CD4-positive, alpha-beta T cell treated with Interleukin-21 for 1 hour (primary cell): ENCODE measurements around the gene DTNB.
"Not testable (repeated sequence)": the region's sequence is repeated elsewhere in the genome, so short reads cannot be mapped to it uniquely, and the experiment has no call there.

ENCODE experiments used
- DNase-seq: peaks from one replicate; pipeline ENCODE4 v3.0.0-alpha.2; 2020

DTNB gene

DNA sequence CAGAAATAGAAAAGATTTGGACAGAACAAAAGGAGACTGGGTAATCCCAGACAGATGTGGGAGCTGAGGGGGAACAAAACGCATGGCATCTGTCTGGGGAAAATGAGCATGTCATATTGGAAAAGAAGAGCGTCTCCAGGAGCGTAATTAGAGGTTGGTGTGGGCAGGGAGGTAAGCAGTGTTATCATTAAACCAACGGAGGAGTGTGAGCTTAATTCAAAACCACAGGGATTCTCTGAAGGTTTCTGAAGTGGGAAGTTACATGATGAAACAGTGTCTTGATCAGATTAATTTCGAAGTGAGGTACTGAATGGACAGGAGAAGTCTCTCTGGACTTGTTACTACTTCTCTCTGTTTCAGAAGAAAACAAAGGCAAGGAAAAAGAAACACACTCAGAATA lies 53.3 kb downstream of the DTNB start:
- no peak for DNase-seq

DNA sequence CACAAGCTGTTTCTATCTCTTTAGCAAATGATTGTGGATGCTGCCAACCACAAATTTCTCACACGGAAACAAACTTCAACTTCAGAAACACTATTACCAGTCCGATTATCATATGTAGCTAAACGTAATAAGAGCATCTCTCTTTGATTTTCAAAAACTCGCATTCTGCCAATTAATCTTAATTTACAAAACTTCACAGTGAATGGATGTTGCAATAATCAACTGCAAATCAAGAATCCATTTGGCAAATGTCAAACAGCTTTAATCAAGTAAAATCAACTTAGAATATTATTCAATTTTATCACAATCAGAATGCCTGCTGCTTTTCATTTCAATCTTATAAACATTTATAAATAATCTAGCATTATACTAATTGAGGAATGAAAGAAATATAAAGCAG lies 54.2 kb downstream of the DTNB start:
- no peak for DNase-seq

- DNase-seq = no peak
Observed at GRCh38 chr2:25618676-25619075, 54.7 kb downstream of the DTNB start.

GRCh38 chr2:25617948-25618646 lies 55.3 kb downstream of the DTNB start:
- DNase-seq = no peak

GRCh38 chr2:25615920-25616319 lies 57.5 kb downstream of the DTNB start:
- no peak for DNase-seq

- no peak for DNase-seq
Observed at GRCh38 chr2:25615386-25615785, 58.0 kb downstream of the DTNB start.

DNA sequence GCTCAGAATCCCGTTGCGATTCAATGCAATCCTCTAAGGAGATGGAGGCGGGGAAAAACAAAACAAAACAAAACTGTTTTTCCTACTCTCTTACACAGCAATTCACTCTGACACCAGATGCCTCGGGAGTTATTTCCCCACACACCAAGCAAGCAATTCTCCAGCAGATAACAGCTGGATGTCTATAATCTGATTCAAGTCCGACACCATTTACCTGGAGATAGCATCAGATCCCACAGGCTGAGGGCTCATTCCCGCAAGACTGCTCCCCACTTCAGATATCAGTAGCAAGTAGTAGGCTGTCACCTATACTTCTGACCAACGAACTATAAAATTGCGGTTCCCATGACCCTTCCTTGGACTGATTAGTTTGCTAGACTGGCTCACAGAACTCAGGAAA lies 58.7 kb downstream of the DTNB start:
- no peak for DNase-seq

- DNase-seq = no peak
Observed at GRCh38 chr2:25608718-25609117, 64.7 kb downstream of the DTNB start.

DNA sequence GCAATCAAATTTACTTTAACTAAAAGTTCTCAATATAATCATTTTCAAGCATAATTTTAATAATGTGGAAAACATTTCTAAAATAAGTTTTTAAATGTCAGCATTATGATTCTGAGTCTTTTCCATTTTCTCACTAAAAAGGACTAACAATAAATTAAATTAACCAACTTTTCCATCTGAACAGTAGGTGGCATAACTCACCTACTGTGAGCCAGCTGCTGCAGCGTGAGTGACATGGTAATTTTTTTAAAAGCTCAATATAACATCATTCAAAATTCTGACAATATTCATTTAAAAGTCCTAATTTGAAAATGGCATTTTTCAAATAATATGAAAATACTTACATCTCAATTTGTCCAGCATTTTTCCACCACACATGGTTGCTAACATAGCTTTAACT lies 66.5 kb downstream of the DTNB start:
- peak; percentile 46 for DNase-seq

- DNase-seq = no peak
Observed at GRCh38 chr2:25602333-25602723, 71.0 kb downstream of the DTNB start.

GRCh38 chr2:25601711-25602332 lies 71.6 kb downstream of the DTNB start:
- DNase-seq = not testable (repeated sequence)

GRCh38 chr2:25598911-25599310 lies 74.5 kb downstream of the DTNB start:
- DNase-seq = no peak

DNA sequence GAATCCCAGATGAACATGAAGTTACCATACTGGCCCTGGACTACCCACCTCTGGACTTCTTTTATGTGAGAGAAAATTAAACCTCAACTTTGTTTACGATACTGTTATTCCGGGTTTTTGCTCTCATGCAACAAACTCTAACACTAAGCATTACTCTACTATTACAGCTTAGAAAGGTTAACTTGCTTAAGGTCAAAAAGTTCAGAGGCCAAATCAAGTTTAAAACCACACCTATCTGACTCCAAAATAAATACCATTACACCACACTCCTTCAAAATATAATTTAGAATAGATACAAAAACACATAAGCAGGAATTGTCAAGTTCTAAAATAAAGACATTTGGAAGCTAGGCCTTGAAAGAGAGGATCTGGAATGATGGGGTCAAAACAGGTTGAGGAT lies 75.0 kb downstream of the DTNB start:
- no peak for DNase-seq

DNA sequence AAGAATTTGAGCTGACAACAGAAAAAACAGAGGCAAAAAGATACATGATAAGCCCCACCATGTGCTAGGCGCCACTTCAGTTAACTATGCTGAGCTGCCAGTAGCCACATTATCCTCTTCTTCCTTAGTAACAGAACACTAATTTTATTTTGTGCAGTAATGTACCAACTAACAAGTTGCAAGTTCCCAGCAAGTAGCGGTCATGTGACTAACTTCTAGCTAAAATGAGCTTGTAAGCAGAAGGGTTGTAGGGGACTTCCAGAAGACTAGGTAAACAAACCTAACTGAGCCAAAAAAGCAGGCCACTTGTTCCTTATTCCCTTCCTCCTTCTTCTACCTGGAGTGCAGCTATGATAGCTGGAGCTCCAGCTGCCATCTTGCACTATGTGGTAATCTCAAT lies 75.5 kb downstream of the DTNB start:
- no peak for DNase-seq

GRCh38 chr2:25596516-25597244 lies 76.7 kb downstream of the DTNB start:
- DNase-seq = no peak

- DNase-seq = no peak
Observed at GRCh38 chr2:25595393-25595792, 78.0 kb downstream of the DTNB start.

GRCh38 chr2:25594991-25595390 lies 78.4 kb downstream of the DTNB start:
- no peak for DNase-seq

DNA sequence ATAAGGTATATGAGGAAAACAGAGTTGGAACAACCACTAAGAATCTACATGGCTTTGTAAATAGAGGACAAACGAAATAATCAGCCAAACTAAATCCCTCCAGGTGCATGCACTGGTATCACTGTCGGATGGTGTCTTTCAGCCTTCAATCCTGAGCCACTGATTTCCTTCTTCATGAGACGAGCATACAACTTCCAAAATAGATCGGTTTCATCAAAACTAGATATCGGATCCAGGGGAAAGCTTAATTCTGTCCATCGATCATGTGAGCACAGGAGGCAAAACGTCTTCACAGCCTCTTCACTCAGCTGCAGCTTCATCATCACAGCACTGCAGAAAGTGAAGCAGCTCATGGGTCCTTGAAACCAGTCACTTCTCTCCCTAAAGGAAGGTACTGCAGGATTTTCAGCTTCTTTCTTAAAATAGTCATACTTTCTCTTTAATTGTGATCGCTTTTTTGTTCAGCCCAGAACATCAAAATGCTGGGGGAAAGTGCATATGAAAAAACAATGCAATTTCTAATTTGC lies 80.5 kb downstream of the DTNB start:
- DNase-seq = no peak

DNA sequence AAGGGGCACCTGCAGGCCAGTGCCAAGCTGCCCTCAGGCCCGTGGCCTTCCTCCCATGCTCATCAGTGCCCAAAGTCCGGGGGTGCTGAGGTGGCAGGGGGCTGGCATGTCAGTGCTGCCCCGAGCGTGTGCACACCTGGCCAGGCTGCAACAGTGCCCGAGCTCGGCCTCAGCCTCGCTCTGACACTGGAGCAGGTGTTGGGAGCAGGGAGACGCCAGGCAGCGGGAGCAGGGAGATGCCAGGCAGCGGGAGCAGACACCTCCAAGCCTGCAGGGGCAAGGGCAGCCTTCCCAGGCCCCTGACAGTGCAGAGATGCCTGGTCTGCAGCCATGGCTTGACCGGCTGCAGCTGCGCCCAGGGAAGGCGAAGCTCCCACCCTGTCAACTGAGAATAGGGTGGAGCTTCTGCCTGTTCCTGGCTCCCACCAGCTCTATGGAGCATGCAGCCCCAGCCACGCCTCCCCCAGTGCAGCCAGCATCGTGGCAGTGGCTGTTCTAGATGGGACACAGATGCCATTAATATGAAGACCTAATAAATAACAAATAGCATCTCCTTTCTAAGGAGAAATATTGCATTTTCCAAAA lies 82.4 kb downstream of the DTNB start:
- no peak for DNase-seq

- DNase-seq = no peak
Observed at GRCh38 chr2:25589676-25590205, 83.6 kb downstream of the DTNB start.

DNA sequence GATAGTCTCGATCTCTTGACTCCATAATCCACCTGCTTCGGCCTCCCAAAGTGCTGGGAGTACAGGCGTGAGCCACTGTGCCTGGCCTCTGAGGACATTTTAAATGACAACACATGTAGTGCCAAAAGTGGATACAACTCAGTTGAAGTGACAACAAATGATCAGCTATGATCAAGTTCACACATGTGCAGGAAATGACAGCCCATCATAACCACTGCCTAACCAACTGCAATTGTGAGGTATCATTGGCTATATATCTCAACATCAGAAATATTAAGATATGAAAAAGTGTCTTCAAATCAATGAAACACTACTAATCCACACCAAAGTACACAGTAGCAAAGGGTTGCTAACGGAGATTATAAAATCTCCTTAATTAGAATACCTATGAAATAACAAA lies 84.8 kb downstream of the DTNB start:
- DNase-seq = no peak

GRCh38 chr2:25587361-25587760 lies 86.0 kb downstream of the DTNB start:
- DNase-seq = no peak

- DNase-seq = no peak
Observed at GRCh38 chr2:25586726-25587144, 86.6 kb downstream of the DTNB start.
